GM18502 (cell line): ENCODE results near the gene PPP4C.
"Not testable (repeated sequence)": the region's sequence is repeated elsewhere in the genome, so short reads cannot be mapped to it uniquely, and the experiment has no call there.

Experiments
- ATAC-seq: cut with Tn5 transposase; IDR thresholded peaks from one replicate; pipeline ENCODE4 v1.9.1; 2021; ENCODE audit warnings: mild to moderate bottlenecking; ENCODE audit not compliant: unreplicated experiment, poor library complexity

Gene PPP4C

GRCh38 chr16:30120340-30121105 is 44.7 kb downstream of the PPP4C start:
- ATAC-seq = no peak

GRCh38 chr16:30121741-30122571 is 46.2 kb downstream of the PPP4C start:
- ATAC-seq = no peak

- peak; percentile 17 for ATAC-seq
Observed at GRCh38 chr16:30122604-30123160, 46.9 kb downstream of the PPP4C start.

DNA sequence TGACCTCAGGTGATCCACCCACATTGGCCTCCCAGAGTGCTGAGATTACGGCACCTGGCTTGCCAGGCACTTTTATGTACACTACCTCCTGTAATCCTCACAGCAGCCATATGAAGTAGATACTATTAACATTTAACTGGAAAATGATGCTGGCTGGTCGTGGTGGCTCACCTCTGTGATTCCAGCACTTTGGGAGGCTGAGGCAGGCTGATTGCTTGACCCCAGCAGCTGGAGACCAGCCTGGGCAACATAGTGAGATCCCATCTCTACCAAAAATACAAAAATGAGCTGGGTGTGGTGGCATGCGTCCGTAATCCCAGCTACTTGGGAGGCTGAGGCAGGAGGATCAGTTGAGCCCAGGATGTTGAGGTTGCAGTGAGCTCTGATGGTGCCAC is 49.2 kb downstream of the PPP4C start:
- ATAC-seq = no peak

GRCh38 chr16:30125690-30126089 is 49.9 kb downstream of the PPP4C start:
- ATAC-seq = not testable (repeated sequence)

- ATAC-seq = no peak
Observed at GRCh38 chr16:30127993-30128392, 52.2 kb downstream of the PPP4C start.

GRCh38 chr16:30131869-30132475 is 56.2 kb downstream of the PPP4C start:
- ATAC-seq = no peak

DNA sequence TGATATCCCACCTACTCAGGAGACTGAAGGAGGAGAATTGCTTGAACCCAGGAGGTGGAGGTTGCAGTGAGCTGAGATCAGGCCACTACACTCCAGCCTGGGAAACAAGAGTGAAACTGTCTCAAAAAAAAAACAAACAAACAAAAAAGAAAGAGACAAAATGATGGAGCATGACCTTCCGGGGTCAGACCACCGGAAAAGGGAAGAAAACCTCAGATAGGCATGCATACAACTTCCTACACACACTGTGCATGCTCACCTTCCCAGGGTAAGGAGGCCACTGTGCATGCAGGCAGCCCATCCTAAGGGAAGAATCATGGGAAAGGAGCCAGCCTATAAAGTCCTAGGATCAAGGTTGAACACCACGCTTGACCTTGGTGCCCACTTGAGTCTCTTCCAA is 56.8 kb downstream of the PPP4C start:
- no peak for ATAC-seq
